ENCODE results near the gene PORCN.
"Not testable (repeated sequence)": the region's sequence is repeated elsewhere in the genome, so short reads cannot be mapped to it uniquely, and the experiment has no call there.

The PORCN gene

GRCh38 chrX:48514126-48514806 lies 5.5 kb downstream of the PORCN start:
- H3K4me3 ChIP-seq (ENCODE audit: low read length), result no peak overlapping the region
- WGBS (ENCODE audit: extremely low coverage, insufficient coverage, low lambda C conversion rate), result no CpG with 5 or more reads among the region's 16 CpGs

GRCh38 chrX:48514868-48515460 lies 6.2 kb downstream of the PORCN start:
- Histone ChIP-seq H2BK15ac (replicated peaks; ENCODE audit: low read depth) (no peak overlapping the region), H3K23ac (ENCODE audit: low read length) (no peak overlapping the region), H3K4ac (ENCODE audit: low read depth, low read length) (no peak overlapping the region), H3K79me2 (ENCODE audit: control insufficient read depth, insufficient read depth, low read length) (no peaks in the 10 kb centered on the region), H4K8ac (ENCODE audit: low read depth, low read length) (no peak overlapping the region), H3K9ac (ENCODE audit: low read length) (no peak overlapping the region), H3K27me3 (ENCODE audit: insufficient read depth, low read length, poor library complexity) (no peaks in the 10 kb centered on the region), H2AK5ac (ENCODE audit: low read length) (no peak overlapping the region), H3K27ac (ENCODE audit: low read depth, low read length) (no peak overlapping the region), H4K5ac (ENCODE audit: low read length) (no peak overlapping the region), H3K36me3 (ENCODE audit: control insufficient read depth, insufficient read depth, low read length) (no peaks in the 10 kb centered on the region), H3K4me2 (ENCODE audit: low read length) (no peak overlapping the region), H2BK120ac (ENCODE audit: low read depth, low read length) (no peak overlapping the region), H3K4me3 (ENCODE audit: low read length) (no peak overlapping the region), H3K18ac (ENCODE audit: low read length) (no peak overlapping the region), H3K79me1 (ENCODE audit: low read length) (no peaks in the 10 kb centered on the region), H2BK5ac (ENCODE audit: low read length) (no peak overlapping the region), H3K56ac (ENCODE audit: low read length) (no peak overlapping the region), H3K4me1 (ENCODE audit: control insufficient read depth, low read depth, low read length) (no peaks in the 10 kb centered on the region)
- WGBS (ENCODE audit: extremely low coverage, insufficient coverage, low lambda C conversion rate), result no CpG with 5 or more reads among the region's 9 CpGs
- no peak for DNase-seq

More at GRCh38 chrX:48514126-48514806, 5.5 kb downstream of the PORCN start:
- no peak for DNase-seq
- no peaks in the 10 kb centered on the region for H3K36me3 ChIP-seq (ENCODE audit: control insufficient read depth, insufficient read depth, low read length)
- no peak overlapping the region for H3K9ac ChIP-seq (ENCODE audit: low read length)
- H3K79me1 ChIP-seq (ENCODE audit: low read length), result no peaks in the 10 kb centered on the region
- no peaks in the 10 kb centered on the region for H3K4me1 ChIP-seq (ENCODE audit: control insufficient read depth, low read depth, low read length)
- no peak overlapping the region for H4K5ac ChIP-seq (ENCODE audit: low read length)
- H3K4ac ChIP-seq (ENCODE audit: low read depth, low read length), result no peak overlapping the region
- no peak overlapping the region for H3K23ac ChIP-seq (ENCODE audit: low read length)
- no peak overlapping the region for H3K4me2 ChIP-seq (ENCODE audit: low read length)
- no peak overlapping the region for H3K27ac ChIP-seq (ENCODE audit: low read depth, low read length)
- H3K79me2 ChIP-seq (ENCODE audit: control insufficient read depth, insufficient read depth, low read length), result no peaks in the 10 kb centered on the region
- H4K8ac ChIP-seq (ENCODE audit: low read depth, low read length), result no peak overlapping the region
- H3K27me3 ChIP-seq (ENCODE audit: insufficient read depth, low read length, poor library complexity), result no peaks in the 10 kb centered on the region
- no peak overlapping the region for H2BK15ac ChIP-seq (replicated peaks; ENCODE audit: low read depth)
- no peak overlapping the region for H2AK5ac ChIP-seq (ENCODE audit: low read length)
- H3K18ac ChIP-seq (ENCODE audit: low read length), result no peak overlapping the region
- no peak overlapping the region for H3K56ac ChIP-seq (ENCODE audit: low read length)
- H2BK5ac ChIP-seq (ENCODE audit: low read length), result no peak overlapping the region
- H2BK120ac ChIP-seq (ENCODE audit: low read depth, low read length), result no peak overlapping the region

GRCh38 chrX:48515842-48516241 lies 7.0 kb downstream of the PORCN start:
- Histone ChIP-seq H3K27ac (ENCODE audit: low read depth, low read length) (no peak overlapping the region), H3K18ac (ENCODE audit: low read length) (no peak overlapping the region), H2BK5ac (ENCODE audit: low read length) (no peak overlapping the region), H3K4me1 (ENCODE audit: control insufficient read depth, low read depth, low read length) (no peaks in the 10 kb centered on the region), H2BK15ac (replicated peaks; ENCODE audit: low read depth) (no peak overlapping the region), H3K4me2 (ENCODE audit: low read length) (no peak overlapping the region), H3K9ac (ENCODE audit: low read length) (no peak overlapping the region), H2AK5ac (ENCODE audit: low read length) (no peak overlapping the region), H3K36me3 (ENCODE audit: control insufficient read depth, insufficient read depth, low read length) (no peaks in the 10 kb centered on the region), H4K5ac (ENCODE audit: low read length) (no peak overlapping the region), H3K23ac (ENCODE audit: low read length) (no peak overlapping the region), H2BK120ac (ENCODE audit: low read depth, low read length) (no peak overlapping the region), H3K79me1 (ENCODE audit: low read length) (no peaks in the 10 kb centered on the region), H3K4me3 (ENCODE audit: low read length) (no peak overlapping the region), H3K27me3 (ENCODE audit: insufficient read depth, low read length, poor library complexity) (no peaks in the 10 kb centered on the region), H3K4ac (ENCODE audit: low read depth, low read length) (no peak overlapping the region), H3K79me2 (ENCODE audit: control insufficient read depth, insufficient read depth, low read length) (no peaks in the 10 kb centered on the region), H3K56ac (ENCODE audit: low read length) (no peak overlapping the region), H4K8ac (ENCODE audit: low read depth, low read length) (no peak overlapping the region)
- DNase-seq, result no peak
- WGBS (ENCODE audit: extremely low coverage, insufficient coverage, low lambda C conversion rate), result no CpG with 5 or more reads among the region's 10 CpGs

GRCh38 chrX:48516285-48516684 lies 7.5 kb downstream of the PORCN start:
- DNase-seq, result no peak
- Histone ChIP-seq H3K36me3 (ENCODE audit: control insufficient read depth, insufficient read depth, low read length) (no peaks in the 10 kb centered on the region), H3K79me2 (ENCODE audit: control insufficient read depth, insufficient read depth, low read length) (no peaks in the 10 kb centered on the region), H3K4me2 (ENCODE audit: low read length) (no peak overlapping the region), H3K56ac (ENCODE audit: low read length) (no peak overlapping the region), H4K5ac (ENCODE audit: low read length) (no peak overlapping the region), H4K8ac (ENCODE audit: low read depth, low read length) (no peak overlapping the region), H3K27me3 (ENCODE audit: insufficient read depth, low read length, poor library complexity) (no peaks in the 10 kb centered on the region), H3K27ac (ENCODE audit: low read depth, low read length) (no peak overlapping the region), H2AK5ac (ENCODE audit: low read length) (no peak overlapping the region), H3K79me1 (ENCODE audit: low read length) (no peaks in the 10 kb centered on the region), H3K23ac (ENCODE audit: low read length) (no peak overlapping the region), H2BK120ac (ENCODE audit: low read depth, low read length) (no peak overlapping the region), H3K18ac (ENCODE audit: low read length) (no peak overlapping the region), H2BK15ac (replicated peaks; ENCODE audit: low read depth) (no peak overlapping the region), H2BK5ac (ENCODE audit: low read length) (no peak overlapping the region), H3K4me1 (ENCODE audit: control insufficient read depth, low read depth, low read length) (no peaks in the 10 kb centered on the region), H3K4me3 (ENCODE audit: low read length) (no peak overlapping the region), H3K9ac (ENCODE audit: low read length) (no peak overlapping the region), H3K4ac (ENCODE audit: low read depth, low read length) (no peak overlapping the region)
- no CpG with 5 or more reads among the region's 10 CpGs for WGBS (ENCODE audit: extremely low coverage, insufficient coverage, low lambda C conversion rate)

GRCh38 chrX:48516987-48517386 lies 8.2 kb downstream of the PORCN start:
- WGBS (ENCODE audit: extremely low coverage, insufficient coverage, low lambda C conversion rate), result no CpG with 5 or more reads among the region's 5 CpGs
- H3K36me3 ChIP-seq (ENCODE audit: control insufficient read depth, insufficient read depth, low read length), result no peaks in the 10 kb centered on the region
- H2BK120ac ChIP-seq (ENCODE audit: low read depth, low read length), result no peak overlapping the region

GRCh38 chrX:48519481-48519880 lies 10.7 kb downstream of the PORCN start:
- H4K5ac ChIP-seq (ENCODE audit: low read length); H3K9ac ChIP-seq (ENCODE audit: low read length); DNase-seq; H3K27ac ChIP-seq (ENCODE audit: low read depth, low read length); H3K4me2 ChIP-seq (ENCODE audit: low read length); H3K18ac ChIP-seq (ENCODE audit: low read length); H3K4ac ChIP-seq (ENCODE audit: low read depth, low read length); H2BK120ac ChIP-seq (ENCODE audit: low read depth, low read length); H3K23ac ChIP-seq (ENCODE audit: low read length); H3K4me3 ChIP-seq (ENCODE audit: low read length); H3K36me3 ChIP-seq (ENCODE audit: control insufficient read depth, insufficient read depth, low read length); H4K8ac ChIP-seq (ENCODE audit: low read depth, low read length); H3K79me2 ChIP-seq (ENCODE audit: control insufficient read depth, insufficient read depth, low read length); H2AK5ac ChIP-seq (ENCODE audit: low read length); H3K56ac ChIP-seq (ENCODE audit: low read length); H3K27me3 ChIP-seq (ENCODE audit: insufficient read depth, low read length, poor library complexity); H2BK5ac ChIP-seq (ENCODE audit: low read length); H3K79me1 ChIP-seq (ENCODE audit: low read length); H3K4me1 ChIP-seq (ENCODE audit: control insufficient read depth, low read depth, low read length); H2BK15ac ChIP-seq (replicated peaks; ENCODE audit: low read depth): not testable (repeated sequence)
- WGBS (ENCODE audit: extremely low coverage, insufficient coverage, low lambda C conversion rate), result no CpG with 5 or more reads among the region's 4 CpGs

More at GRCh38 chrX:48516987-48517386, 8.2 kb downstream of the PORCN start:
- Histone ChIP-seq H3K9ac (ENCODE audit: low read length) (no peak overlapping the region), H3K79me1 (ENCODE audit: low read length) (no peaks in the 10 kb centered on the region), H4K8ac (ENCODE audit: low read depth, low read length) (no peak overlapping the region), H4K5ac (ENCODE audit: low read length) (no peak overlapping the region), H3K23ac (ENCODE audit: low read length) (no peak overlapping the region), H3K27me3 (ENCODE audit: insufficient read depth, low read length, poor library complexity) (no peaks in the 10 kb centered on the region), H3K27ac (ENCODE audit: low read depth, low read length) (no peak overlapping the region), H2BK15ac (replicated peaks; ENCODE audit: low read depth) (no peak overlapping the region), H3K4ac (ENCODE audit: low read depth, low read length) (no peak overlapping the region), H3K18ac (ENCODE audit: low read length) (no peak overlapping the region), H3K79me2 (ENCODE audit: control insufficient read depth, insufficient read depth, low read length) (no peaks in the 10 kb centered on the region), H3K4me1 (ENCODE audit: control insufficient read depth, low read depth, low read length) (no peaks in the 10 kb centered on the region), H3K4me3 (ENCODE audit: low read length) (no peak overlapping the region), H3K4me2 (ENCODE audit: low read length) (no peak overlapping the region), H3K56ac (ENCODE audit: low read length) (no peak overlapping the region), H2AK5ac (ENCODE audit: low read length) (no peak overlapping the region), H2BK5ac (ENCODE audit: low read length) (no peak overlapping the region)
- no peak for DNase-seq

Measured in mesendoderm (in vitro differentiated cells).